ENCODE measurements around the gene NSUN2. TPM values are rescaled to one million over a fixed set of nuclear protein-coding genes. Genes with fewer than 3 reads are reported as not detected.

NSUN2 gene
- total RNA-seq, 4 donors from 2014 or later: 38.5 to 100 (median 40.4) TPM

- no peak for TF ChIP-seq CTCF (IDR thresholded peaks at IDR 0.05)
- no peak for DNase-seq (ENCODE audit: low spot score)
- ATAC-seq (ENCODE audit: low FRiP score): no peak
These were observed 16.2 kb downstream of the NSUN2 start for GRCh38 chr5:6616632-6617031.

GRCh38 chr5:6615034-6615815 lies 17.6 kb downstream of the NSUN2 start:
- no peak for DNase-seq (ENCODE audit: low spot score)
- TF ChIP-seq CTCF (IDR thresholded peaks at IDR 0.05): no peak
- ATAC-seq (ENCODE audit: low FRiP score): no peak

GRCh38 chr5:6611334-6612256 lies 21.2 kb downstream of the NSUN2 start:
- TF ChIP-seq CTCF (IDR thresholded peaks at IDR 0.05): no peak
- DNase-seq (ENCODE audit: low spot score): no peak
- no peak for ATAC-seq (ENCODE audit: low FRiP score)

GRCh38 chr5:6608016-6608415 lies 24.8 kb downstream of the NSUN2 start:
- TF ChIP-seq CTCF (IDR thresholded peaks at IDR 0.05): no peak
- DNase-seq (ENCODE audit: low spot score) (no peak), ATAC-seq (ENCODE audit: low FRiP score) (no peak)

GRCh38 chr5:6607559-6607936 lies 25.3 kb downstream of the NSUN2 start:
- no peak for DNase-seq (ENCODE audit: low spot score)

GRCh38 chr5:6606884-6607558 lies 25.8 kb downstream of the NSUN2 start:
- TF ChIP-seq CTCF (IDR thresholded peaks at IDR 0.05): no peak
- ATAC-seq (ENCODE audit: low FRiP score) (no peak), DNase-seq (ENCODE audit: low spot score) (no peak)

More at GRCh38 chr5:6607559-6607936, 25.3 kb downstream of the NSUN2 start:
- TF ChIP-seq CTCF (IDR thresholded peaks at IDR 0.05): no peak
- no peak for ATAC-seq (ENCODE audit: low FRiP score)
